ENCODE measurements around the gene TPM1. TPM values are rescaled to one million over a fixed set of nuclear protein-coding genes. Genes with fewer than 3 reads are reported as not detected.

TPM1 gene
- total and polyA plus RNA-seq, 11 donors, result 9,722 to 18,689 (median 13,651) TPM

GRCh38 chr15:63034578-63034977 lies 8.0 kb upstream of the TPM1 start:
- WGBS, 4 donors, result 66 to 74% (median 69%) methylated on average over 2 of the region's 2 CpGs
- ATAC-seq (no peak), DNase-seq (no peak)
- H3K27ac ChIP-seq, result no peak overlapping the region
- no peaks in the 10 kb centered on the region for H3K27me3 ChIP-seq
- H3K4me1 ChIP-seq, result peaks cover 0 to 11% (median 0%) of the 10 kb centered on the region in 12 donors
- H3K36me3 ChIP-seq, result no peaks in the 10 kb centered on the region
- no peak for TF ChIP-seq POLR2A (IDR thresholded peaks at IDR 0.05)
- TF ChIP-seq CTCF (IDR thresholded peaks at IDR 0.05), result no peak
- intact Hi-C loops (cut with DNase I), result loop anchor here in 1 of 10 donors (10.0 kb wide), 2 partner anchors 90 to 190 kb away; no protein-coding TSS in a partner anchor
- no peak overlapping the region for H3K4me3 ChIP-seq
- H3K9me3 ChIP-seq, result no peaks in the 10 kb centered on the region

GRCh38 chr15:63035253-63035652 lies 7.3 kb upstream of the TPM1 start:
- Histone ChIP-seq H3K27me3 (no peaks in the 10 kb centered on the region), H3K9me3 (no peaks in the 10 kb centered on the region), H3K4me1 (peaks cover 0 to 11% (median 0%) of the 10 kb centered on the region in 12 donors), H3K36me3 (no peaks in the 10 kb centered on the region), H3K4me3 (no peak overlapping the region), H3K27ac (no peak overlapping the region)
- peak in 2 of 4 donors; percentile 20 to 42 for ATAC-seq
- TF ChIP-seq POLR2A (IDR thresholded peaks at IDR 0.05), result no peak
- WGBS, 4 donors, result 59 to 75% (median 67%) methylated on average over 4 of the region's 4 CpGs
- no peak for DNase-seq
- intact Hi-C loops (cut with DNase I), result loop anchor here in 2 of 10 donors (5.0 to 10.0 kb wide), 3 partner anchors 33 to 190 kb away; no protein-coding TSS in a partner anchor

GRCh38 chr15:63035977-63036376 lies 6.6 kb upstream of the TPM1 start:
- Histone ChIP-seq H3K36me3 (no peaks in the 10 kb centered on the region), H3K27me3 (peaks cover 0 to 6% (median 0%) of the 10 kb centered on the region in 9 donors), H3K27ac (no peak overlapping the region), H3K4me1 (peaks cover 0 to 13% (median 1%) of the 10 kb centered on the region in 12 donors), H3K4me3 (no peak overlapping the region), H3K9me3 (no peaks in the 10 kb centered on the region)
- intact Hi-C loops (cut with DNase I), result loop anchor here in 2 of 10 donors (5.0 to 10.0 kb wide), 3 partner anchors 34 to 191 kb away; no protein-coding TSS in a partner anchor
- no peak for DNase-seq
- 60 to 90% (median 81%) methylated on average over 4 of the region's 4 CpGs for WGBS, 4 donors
- TF ChIP-seq POLR2A (IDR thresholded peaks at IDR 0.05) (no peak), CTCF (IDR thresholded peaks at IDR 0.05) (no peak)
- ATAC-seq, result peak in 1 of 4 donors; percentile 40

GRCh38 chr15:63037976-63038720 lies 4.4 kb upstream of the TPM1 start:
- Histone ChIP-seq H3K36me3 (no peaks in the 10 kb centered on the region), H3K4me3 (no peak overlapping the region), H3K27me3 (peaks cover 0 to 28% (median 0%) of the 10 kb centered on the region in 9 donors), H3K27ac (no peak overlapping the region), H3K4me1 (peaks cover 0 to 23% (median 8%) of the 10 kb centered on the region in 12 donors), H3K9me3 (no peaks in the 10 kb centered on the region)
- DNase-seq (no peak), ATAC-seq (no peak)
- TF ChIP-seq POLR2A (IDR thresholded peaks at IDR 0.05) (no peak), CTCF (IDR thresholded peaks at IDR 0.05) (no peak)
- 83 to 89% (median 88%) methylated on average over 10 of the region's 10 CpGs for WGBS, 4 donors
- intact Hi-C loops (cut with DNase I), result loop anchor here in 3 of 10 donors (2.0 to 10.0 kb wide), 4 partner anchors 36 to 193 kb away; no protein-coding TSS in a partner anchor
